Astrocyte (in vitro differentiated cells and primary cell): ENCODE data around the gene VRK2. TPM values are rescaled to one million over a fixed set of nuclear protein-coding genes. Genes with fewer than 3 reads are reported as not detected.

Experiments used
- DNase-seq: peaks from one replicate; pipeline ENCODE4 v3.0.0-alpha.2; 2010; ENCODE audit warnings: low read depth
- FAIRE-seq: peaks from 2 replicates; lab custom pipeline; 2011; peaks lifted over from hg19 to GRCh38; lab: Jason Lieb, UNC
- H2AFZ ChIP-seq: 2 replicates; pipeline ENCODE4 v1.6.0; 2012; ENCODE audit warnings: low read depth, low read length, inconsistent platforms
- H3K27ac ChIP-seq: 2 replicates; pipeline ENCODE4 v1.5.1; 2011; ENCODE audit warnings: low read depth, low read length, inconsistent platforms
- H3K27me3 ChIP-seq: 2 replicates; pipeline ENCODE4 v1.6.0; 2011; ENCODE audit warnings: low read length, inconsistent platforms; ENCODE audit not compliant: insufficient read depth
- H3K36me3 ChIP-seq: 2 replicates; pipeline ENCODE4 v1.5.1; 2011; ENCODE audit warnings: low read length, inconsistent platforms; ENCODE audit not compliant: insufficient read depth
- H3K4me1 ChIP-seq: 2 replicates; pipeline ENCODE4 v1.5.1; 2011; ENCODE audit warnings: low read length, inconsistent platforms; ENCODE audit not compliant: insufficient read depth
- H3K4me2 ChIP-seq: 2 replicates; pipeline ENCODE4 v1.6.0; 2012; ENCODE audit warnings: low read length, inconsistent platforms
- H3K4me3 ChIP-seq: 2 replicates; pipeline ENCODE4 v1.5.1; 2011; ENCODE audit warnings: low read depth, mild to moderate bottlenecking, low read length, inconsistent platforms; ENCODE audit not compliant: insufficient read depth
- H3K79me2 ChIP-seq: 2 replicates; pipeline ENCODE4 v1.6.0; 2012; ENCODE audit warnings: mild to moderate bottlenecking, low read length, inconsistent platforms; ENCODE audit not compliant: insufficient read depth
- H3K9ac ChIP-seq: 2 replicates; pipeline ENCODE4 v1.6.0; 2012; ENCODE audit warnings: mild to moderate bottlenecking, low read length, inconsistent platforms
- H3K9me3 ChIP-seq: 2 replicates; pipeline ENCODE4 v1.5.1; 2012; ENCODE audit warnings: low read depth, mild to moderate bottlenecking, low read length, inconsistent platforms; ENCODE audit not compliant: insufficient read depth
- H4K20me1 ChIP-seq: 2 replicates; pipeline ENCODE4 v1.6.0; 2012; ENCODE audit warnings: low read length, inconsistent platforms; ENCODE audit not compliant: insufficient read depth
- H3K27ac Mint-ChIP-seq: one replicate; pipeline ENCODE4 v1.8.0; 2021; ENCODE audit warnings: mild to moderate bottlenecking, mixed read lengths; ENCODE audit not compliant: unreplicated experiment
- H3K27me3 Mint-ChIP-seq: one replicate; pipeline ENCODE4 v1.8.0; 2021; ENCODE audit warnings: low read depth, mixed read lengths; ENCODE audit not compliant: unreplicated experiment
- H3K36me3 Mint-ChIP-seq: one replicate; pipeline ENCODE4 v1.8.0; 2021; ENCODE audit warnings: low read depth, mixed read lengths; ENCODE audit not compliant: unreplicated experiment
- H3K4me1 Mint-ChIP-seq: one replicate; pipeline ENCODE4 v1.8.0; 2021; ENCODE audit warnings: low read depth, mixed read lengths; ENCODE audit not compliant: unreplicated experiment
- H3K4me3 Mint-ChIP-seq: one replicate; pipeline ENCODE4 v1.8.0; 2021; ENCODE audit warnings: mild to moderate bottlenecking, moderate library complexity, mixed read lengths; ENCODE audit not compliant: unreplicated experiment
- H3K9me3 Mint-ChIP-seq: one replicate; pipeline ENCODE4 v1.8.0; 2021; ENCODE audit warnings: mild to moderate bottlenecking, mixed read lengths; ENCODE audit not compliant: unreplicated experiment
- CTCF ChIP-seq: IDR thresholded peaks from 2 replicates; pipeline ENCODE4 v1.5.1; 2011; ENCODE audit warnings: low read depth, mild to moderate bottlenecking, inconsistent platforms, low read length, moderate library complexity; ENCODE audit not compliant: insufficient read depth
- EZH2 ChIP-seq: IDR thresholded peaks from 2 replicates; pipeline ENCODE4 v1.6.1; 2012; ENCODE audit warnings: mild to moderate bottlenecking, low read length, inconsistent platforms; ENCODE audit not compliant: insufficient read depth
- total RNA-seq: library from RNA; stranded (reverse); gene quantifications from 2 replicates; pipeline ENCODE4 v1.2.1, GENCODE V29; 2021

VRK2 gene
- total RNA-seq, 1 donor from 2014 or later = 28.6 TPM

- H3K4me1 ChIP-seq = no peaks in the 10 kb centered on the region
- no peaks in the 10 kb centered on the region for H3K36me3 Mint-ChIP-seq
- no peak overlapping the region for H2AFZ ChIP-seq
- peaks cover 15% of the 10 kb centered on the region for H3K4me1 Mint-ChIP-seq
- no peaks in the 10 kb centered on the region for H3K79me2 ChIP-seq
- H3K27ac ChIP-seq = no peak overlapping the region
- H3K9me3 ChIP-seq = no peaks in the 10 kb centered on the region
- no peaks in the 10 kb centered on the region for H3K27me3 Mint-ChIP-seq
- no peak overlapping the region for H3K9ac ChIP-seq
- no peak overlapping the region for H3K27ac Mint-ChIP-seq
- no peaks in the 10 kb centered on the region for H3K9me3 Mint-ChIP-seq
- no peak overlapping the region for H3K4me3 Mint-ChIP-seq
- H3K4me2 ChIP-seq = no peak overlapping the region
- no peak for DNase-seq
- TF ChIP-seq CTCF (no peak), EZH2 (no peak)
- no peak overlapping the region for H3K4me3 ChIP-seq
- H3K27me3 ChIP-seq = no peaks in the 10 kb centered on the region
- no peaks in the 10 kb centered on the region for H4K20me1 ChIP-seq
- FAIRE-seq = no peak
- no peaks in the 10 kb centered on the region for H3K36me3 ChIP-seq
Measured at GRCh38 chr2:58135861-58136260, 89.3 kb downstream of the VRK2 start.

- Histone ChIP-seq H3K36me3 (no peaks in the 10 kb centered on the region), H3K9ac (no peak overlapping the region), H3K4me2 (no peak overlapping the region), H3K9me3 (no peaks in the 10 kb centered on the region), H3K4me1 (no peaks in the 10 kb centered on the region), H2AFZ (no peak overlapping the region), H3K79me2 (no peaks in the 10 kb centered on the region), H3K27ac (no peak overlapping the region), H4K20me1 (no peaks in the 10 kb centered on the region), H3K27me3 (no peaks in the 10 kb centered on the region), H3K4me3 (no peak overlapping the region)
- no peak for FAIRE-seq
- H3K36me3 Mint-ChIP-seq = no peaks in the 10 kb centered on the region
- H3K4me1 Mint-ChIP-seq = peaks cover 9% of the 10 kb centered on the region
- no peak overlapping the region for H3K27ac Mint-ChIP-seq
- TF ChIP-seq EZH2 = no peak
- TF ChIP-seq CTCF = no peak
- no peaks in the 10 kb centered on the region for H3K9me3 Mint-ChIP-seq
- H3K4me3 Mint-ChIP-seq = no peak overlapping the region
- no peaks in the 10 kb centered on the region for H3K27me3 Mint-ChIP-seq
- DNase-seq = peak; percentile 85
Measured at GRCh38 chr2:58137221-58137620, 90.6 kb downstream of the VRK2 start.

- Mint-ChIP-seq H3K9me3 (no peaks in the 10 kb centered on the region), H3K27ac (no peak overlapping the region), H3K4me1 (peaks cover 9% of the 10 kb centered on the region), H3K27me3 (no peaks in the 10 kb centered on the region), H3K36me3 (no peaks in the 10 kb centered on the region), H3K4me3 (no peak overlapping the region)
- H3K79me2 ChIP-seq = no peaks in the 10 kb centered on the region
- no peak overlapping the region for H3K4me3 ChIP-seq
- no peaks in the 10 kb centered on the region for H3K9me3 ChIP-seq
- H3K36me3 ChIP-seq = no peaks in the 10 kb centered on the region
- no peak overlapping the region for H3K4me2 ChIP-seq
- no peak overlapping the region for H2AFZ ChIP-seq
- no peaks in the 10 kb centered on the region for H3K27me3 ChIP-seq
- no peaks in the 10 kb centered on the region for H3K4me1 ChIP-seq
- no peak overlapping the region for H3K9ac ChIP-seq
- DNase-seq (no peak), FAIRE-seq (no peak)
- TF ChIP-seq EZH2 = no peak
- TF ChIP-seq CTCF = no peak
- H3K27ac ChIP-seq = no peak overlapping the region
- no peaks in the 10 kb centered on the region for H4K20me1 ChIP-seq
Measured at GRCh38 chr2:58137856-58138255, 91.2 kb downstream of the VRK2 start.
